Hepatocyte (in vitro differentiated cells): ENCODE results near the gene MIEN1.

Experiments
- EZH2 ChIP-seq: fragments of 200-600 bp; sonication (generic); IDR thresholded peaks from 2 replicates; pipeline ENCODE4 v1.6.1; 2016; ENCODE audit warnings: antibody characterized with exemption, mild to moderate bottlenecking, borderline replicate concordance
- EZH2phosphoT487 ChIP-seq: fragments of 200-600 bp; sonication (generic); IDR thresholded peaks from one replicate; pipeline ENCODE4 v1.6.1; 2018; ENCODE audit warnings: antibody characterized with exemption, mild to moderate bottlenecking, low read depth, moderate library complexity; ENCODE audit not compliant: unreplicated experiment, severe bottlenecking
- TF ChIP-seq, protein P1 (sequence below): fragments of 200-600 bp; sonication (generic); IDR thresholded peaks from 2 replicates; pipeline ENCODE4 v1.5.1; 2016; ENCODE audit warnings: antibody characterized with exemption, mild to moderate bottlenecking; ENCODE audit not compliant: poor library complexity

DNA sequence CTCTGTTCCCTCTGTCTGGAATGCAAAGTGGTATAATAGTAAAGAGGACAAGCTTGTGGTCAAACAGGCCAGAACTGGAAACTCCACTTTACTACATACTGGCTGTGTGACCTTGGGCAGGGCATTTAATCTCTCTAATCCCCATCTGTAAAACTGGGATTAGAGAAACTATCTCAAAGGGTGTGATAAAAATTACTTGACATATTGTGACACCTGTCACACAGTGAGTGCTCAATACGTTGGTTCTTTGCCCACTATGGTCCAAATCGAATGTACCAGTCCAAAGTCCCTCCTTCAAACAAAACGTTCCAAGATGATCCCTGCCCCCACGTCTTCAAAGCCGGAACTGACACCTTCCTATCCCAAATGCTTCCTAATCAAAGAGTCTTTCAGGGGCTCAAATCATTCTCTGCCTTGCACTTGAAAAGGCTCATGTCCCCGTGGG, 43.2 kb downstream of the MIEN1 start:
- TF ChIP-seq, protein P1, sequence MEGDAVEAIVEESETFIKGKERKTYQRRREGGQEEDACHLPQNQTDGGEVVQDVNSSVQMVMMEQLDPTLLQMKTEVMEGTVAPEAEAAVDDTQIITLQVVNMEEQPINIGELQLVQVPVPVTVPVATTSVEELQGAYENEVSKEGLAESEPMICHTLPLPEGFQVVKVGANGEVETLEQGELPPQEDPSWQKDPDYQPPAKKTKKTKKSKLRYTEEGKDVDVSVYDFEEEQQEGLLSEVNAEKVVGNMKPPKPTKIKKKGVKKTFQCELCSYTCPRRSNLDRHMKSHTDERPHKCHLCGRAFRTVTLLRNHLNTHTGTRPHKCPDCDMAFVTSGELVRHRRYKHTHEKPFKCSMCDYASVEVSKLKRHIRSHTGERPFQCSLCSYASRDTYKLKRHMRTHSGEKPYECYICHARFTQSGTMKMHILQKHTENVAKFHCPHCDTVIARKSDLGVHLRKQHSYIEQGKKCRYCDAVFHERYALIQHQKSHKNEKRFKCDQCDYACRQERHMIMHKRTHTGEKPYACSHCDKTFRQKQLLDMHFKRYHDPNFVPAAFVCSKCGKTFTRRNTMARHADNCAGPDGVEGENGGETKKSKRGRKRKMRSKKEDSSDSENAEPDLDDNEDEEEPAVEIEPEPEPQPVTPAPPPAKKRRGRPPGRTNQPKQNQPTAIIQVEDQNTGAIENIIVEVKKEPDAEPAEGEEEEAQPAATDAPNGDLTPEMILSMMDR: no peak
- TF ChIP-seq EZH2 (no peak), EZH2phosphoT487 (no peak)
